ENCODE measurements around the gene AQP1.

AQP1 gene

GRCh38 chr7:30922596-30922995 is 10.9 kb downstream of the AQP1 start:
- DNase-seq, result no peak

- no peak for DNase-seq
Observed at GRCh38 chr7:30923009-30923773, 11.5 kb downstream of the AQP1 start.

- no peak for DNase-seq
Observed at GRCh38 chr7:30923774-30924413, 12.2 kb downstream of the AQP1 start.

- no peak for DNase-seq
Observed at GRCh38 chr7:30924624-30925023, 13.0 kb downstream of the AQP1 start.

GRCh38 chr7:30925117-30925516 is 13.5 kb downstream of the AQP1 start:
- no peak for DNase-seq

GRCh38 chr7:30925913-30926312 is 14.3 kb downstream of the AQP1 start:
- DNase-seq, result no peak

GRCh38 chr7:30926313-30926712 is 14.7 kb downstream of the AQP1 start:
- DNase-seq, result no peak

- DNase-seq, result no peak
Observed at GRCh38 chr7:30927040-30927439, 15.4 kb downstream of the AQP1 start.

GRCh38 chr7:30927559-30927958 is 15.9 kb downstream of the AQP1 start:
- no peak for DNase-seq

- DNase-seq, result no peak
Observed at GRCh38 chr7:30928254-30928872, 16.7 kb downstream of the AQP1 start.

- no peak for DNase-seq
Observed at GRCh38 chr7:30929686-30930085, 18.0 kb downstream of the AQP1 start.

GRCh38 chr7:30930621-30931020 is 19.0 kb downstream of the AQP1 start:
- no peak for DNase-seq

- no peak for DNase-seq
Observed at GRCh38 chr7:30931161-30931928, 19.7 kb downstream of the AQP1 start.

- no peak for DNase-seq
Observed at GRCh38 chr7:30931929-30932540, 20.4 kb downstream of the AQP1 start.

GRCh38 chr7:30932562-30932961 is 20.9 kb downstream of the AQP1 start:
- DNase-seq, result no peak

- no peak for DNase-seq
Observed at GRCh38 chr7:30933124-30933974, 21.7 kb downstream of the AQP1 start.

- DNase-seq, result no peak
Observed at GRCh38 chr7:30934225-30934624, 22.6 kb downstream of the AQP1 start.

GRCh38 chr7:30934732-30935568 is 23.3 kb downstream of the AQP1 start:
- DNase-seq, result no peak

GRCh38 chr7:30935569-30935877 is 23.9 kb downstream of the AQP1 start:
- no peak for DNase-seq

GRCh38 chr7:30936650-30937245 is 25.1 kb downstream of the AQP1 start:
- DNase-seq, result no peak

Measured in C1 segment of cervical spinal cord (tissue), 14 donors.